IMR-90 (cell line): ENCODE data around the gene PNP. TPM values are rescaled to one million over a fixed set of nuclear protein-coding genes. Genes with fewer than 3 reads are reported as not detected.

ENCODE experiments used
- ATAC-seq: fragments of 200-7000 bp; cut with Tn5 transposase; 2 replicates; pipeline ENCODE4 v1.9.1; 2020; ENCODE audit warnings: low read depth, mild to moderate bottlenecking, moderate library complexity
- BruUV-seq: library from RNA; stranded (reverse); fragments of 400-500 nt; replicated peaks from 2 replicates; lab custom pipeline; 2021; lab: Mats Ljungman, UMichigan
- CTCF ChIA-PET: fragments of 300-600 bp; formaldehyde crosslinking; extraction: SDS; loops from one replicate; lab custom pipeline; 2021; ENCODE audit warnings: antibody characterized with exemption; lab: Yijun Ruan, JAX
- POLR2A ChIA-PET: fragments of 300-600 bp; sonication (Branson Sonifier 250); formaldehyde crosslinking; loops from one replicate; lab custom pipeline; 2022; ENCODE audit warnings: antibody characterized with exemption; ENCODE audit not compliant: unreplicated experiment; lab: Charles Lee
- DNase-seq: peaks from one replicate; pipeline ENCODE4 v3.0.0; 2013
- H2AFZ ChIP-seq: replicated peaks from 2 replicates; pipeline ENCODE3; 2013; ENCODE audit warnings: low read length, mild to moderate bottlenecking; ENCODE audit not compliant: poor library complexity
- H2AK5ac ChIP-seq: 2 replicates; pipeline ENCODE4 v1.6.1; 2013; ENCODE audit warnings: low read depth, low read length, inconsistent platforms
- H2AK9ac ChIP-seq: replicated peaks from 2 replicates; pipeline ENCODE3; 2013; ENCODE audit warnings: mild to moderate bottlenecking, low read depth, low read length, moderate library complexity; ENCODE audit not compliant: poor library complexity
- H2BK120ac ChIP-seq: 2 replicates; pipeline ENCODE4 v1.6.1; 2013; ENCODE audit warnings: low read depth, low read length, inconsistent platforms
- H2BK15ac ChIP-seq: 3 replicates; pipeline ENCODE4 v1.6.1; 2013; ENCODE audit warnings: low read depth, low read length, inconsistent platforms
- H2BK20ac ChIP-seq: 2 replicates; pipeline ENCODE4 v1.6.1; 2013; ENCODE audit warnings: low read depth, mild to moderate bottlenecking, inconsistent platforms, low read length, moderate library complexity
- H2BK5ac ChIP-seq: 2 replicates; pipeline ENCODE4 v1.6.1; 2013; ENCODE audit warnings: mild to moderate bottlenecking, low read depth, low read length, inconsistent platforms; ENCODE audit not compliant: poor library complexity, severe bottlenecking
- H3K14ac ChIP-seq: replicated peaks from 2 replicates; pipeline ENCODE4 v1.6.1; 2013; ENCODE audit warnings: low read depth, low read length, inconsistent platforms
- H3K18ac ChIP-seq: 2 replicates; pipeline ENCODE4 v1.6.1; 2013; ENCODE audit warnings: low read depth, low read length, control low read depth
- H3K23ac ChIP-seq: 2 replicates; pipeline ENCODE4 v1.6.1; 2013; ENCODE audit warnings: low read depth, low read length, inconsistent platforms
- H3K27ac ChIP-seq: 2 replicates; pipeline ENCODE4 v1.5.1; 2013; ENCODE audit warnings: mild to moderate bottlenecking, control low read depth, low read length; ENCODE audit not compliant: insufficient read depth
- H3K27me3 ChIP-seq: 2 replicates; pipeline ENCODE4 v1.6.1; 2013; ENCODE audit warnings: low read length; ENCODE audit not compliant: control insufficient read depth, insufficient read depth
- H3K36me3 ChIP-seq: 2 replicates; pipeline ENCODE4 v1.6.1; 2013; ENCODE audit warnings: low read length, mixed read lengths; ENCODE audit not compliant: control insufficient read depth, insufficient read depth
- H3K4ac ChIP-seq: 2 replicates; pipeline ENCODE4 v1.6.1; 2013; ENCODE audit warnings: low read depth, low read length, inconsistent platforms
- H3K4me1 ChIP-seq: 2 replicates; pipeline ENCODE4 v1.6.1; 2013; ENCODE audit warnings: low read length, mixed read lengths; ENCODE audit not compliant: control insufficient read depth, insufficient read depth
- H3K4me2 ChIP-seq: 2 replicates; pipeline ENCODE4 v1.6.1; 2013; ENCODE audit warnings: low read depth, mild to moderate bottlenecking, control low read depth, low read length, moderate library complexity
- H3K4me3 ChIP-seq: 2 replicates; pipeline ENCODE4 v1.5.1; 2013; ENCODE audit warnings: low read depth, mild to moderate bottlenecking, control low read depth, low read length, moderate library complexity; ENCODE audit not compliant: insufficient read depth
- H3K56ac ChIP-seq: 2 replicates; pipeline ENCODE4 v1.6.1; 2013; ENCODE audit warnings: low read length, inconsistent platforms; ENCODE audit not compliant: insufficient read depth; ENCODE audit errors: extremely low read depth
- H3K79me1 ChIP-seq, 2 experiments: 2 replicates each; pipeline ENCODE4 v1.6.1; 2013; ENCODE audit warnings: low read length in 2 of 2, inconsistent platforms in 1 of 2, low read depth in 1 of 2
- H3K9ac ChIP-seq: 2 replicates; pipeline ENCODE4 v1.6.1; 2013; ENCODE audit warnings: low read depth, low read length, control low read depth
- H3K9me1 ChIP-seq: 2 replicates; pipeline ENCODE4 v1.6.1; 2013; ENCODE audit warnings: low read length, inconsistent platforms; ENCODE audit not compliant: insufficient read depth
- H3K9me3 ChIP-seq: 2 replicates; pipeline ENCODE4 v1.6.1; 2013; ENCODE audit warnings: low read length; ENCODE audit not compliant: control insufficient read depth, insufficient read depth
- H4K20me1 ChIP-seq: 2 replicates; pipeline ENCODE4 v1.6.1; 2013; ENCODE audit warnings: low read length, inconsistent platforms; ENCODE audit not compliant: insufficient read depth
- H4K5ac ChIP-seq: 2 replicates; pipeline ENCODE4 v1.6.1; 2013; ENCODE audit warnings: mild to moderate bottlenecking, low read depth, low read length, control low read depth
- H4K8ac ChIP-seq, 2 experiments: 2 replicates each; pipeline ENCODE4 v1.6.1; 2013; ENCODE audit warnings: low read depth in 2 of 2, low read length in 2 of 2, control low read depth in 1 of 2, inconsistent platforms in 1 of 2
- H4K91ac ChIP-seq: 2 replicates; pipeline ENCODE4 v1.6.1; 2013; ENCODE audit warnings: low read depth, low read length, inconsistent platforms; ENCODE audit not compliant: insufficient read depth
- BHLHE40 ChIP-seq: fragments of 150-350 bp; IDR thresholded peaks from 2 replicates; pipeline ENCODE4 v1.6.1; 2016; ENCODE audit warnings: mild to moderate bottlenecking, low read depth, low read length
- CTCF ChIP-seq: conservative IDR thresholded peaks from 2 replicates; pipeline ENCODE4 v1.5.1; 2012; ENCODE audit warnings: mild to moderate bottlenecking, low read depth, low read length, improper control_type of control experiment
- ELK1 ChIP-seq: fragments of 150-350 bp; IDR thresholded peaks from 2 replicates; pipeline ENCODE4 v1.6.1; 2016; ENCODE audit warnings: low read depth, mild to moderate bottlenecking, low read length, moderate library complexity, borderline replicate concordance
- FOS ChIP-seq: fragments of 150-350 bp; IDR thresholded peaks from 2 replicates; pipeline ENCODE4 v1.6.1; 2016; ENCODE audit warnings: low read depth, low read length
- MAFK ChIP-seq: IDR thresholded peaks from 2 replicates; pipeline ENCODE4 v1.6.1; 2012; ENCODE audit warnings: low read depth, low read length, improper control_type of control experiment
- MAZ ChIP-seq: IDR thresholded peaks from 2 replicates; pipeline ENCODE4 v1.6.1; 2012; ENCODE audit warnings: low read depth, mild to moderate bottlenecking, low read length, improper control_type of control experiment, moderate library complexity, borderline replicate concordance
- MXI1 ChIP-seq: IDR thresholded peaks from 2 replicates; pipeline ENCODE4 v1.6.1; 2012; ENCODE audit warnings: low read depth, mild to moderate bottlenecking, low read length, moderate library complexity, borderline replicate concordance
- NFE2L2 ChIP-seq: fragments of 150-350 bp; IDR thresholded peaks from 2 replicates; pipeline ENCODE4 v1.6.1; 2016; ENCODE audit warnings: low read depth, mild to moderate bottlenecking, low read length
- POLR2A ChIP-seq: IDR thresholded peaks from 2 replicates; pipeline ENCODE4 v1.6.1; 2012; ENCODE audit warnings: mild to moderate bottlenecking, low read depth, low read length
- RAD21 ChIP-seq: IDR thresholded peaks from 2 replicates; pipeline ENCODE4 v1.6.1; 2012; ENCODE audit warnings: low read length, improper control_type of control experiment
- RCOR1 ChIP-seq: IDR thresholded peaks from 2 replicates; pipeline ENCODE4 v1.6.1; 2012; ENCODE audit warnings: mild to moderate bottlenecking, low read length, improper control_type of control experiment; ENCODE audit not compliant: insufficient replicate concordance
- RFX5 ChIP-seq: IDR thresholded peaks from 2 replicates; pipeline ENCODE4 v1.8.0; 2012; ENCODE audit warnings: low read depth, mild to moderate bottlenecking, low read length, moderate library complexity
- SMC3 ChIP-seq: fragments of 150-350 bp; IDR thresholded peaks from 2 replicates; pipeline ENCODE4 v1.6.1; 2016; ENCODE audit warnings: low read depth, mild to moderate bottlenecking, antibody characterized with exemption, low read length, moderate library complexity
- WGBS, 2 experiments: methylation state at CpG; one replicate each; pipeline versions ENCODE4 v1.1.5 to v1.1.7; 2013; ENCODE audit warnings: missing lambda C conversion rate in 2 of 2; ENCODE audit not compliant: insufficient read length in 1 of 2; ENCODE audit errors: extremely low coverage in 2 of 2; 5-methylcytosine and 5-hydroxymethylcytosine counted together
- dilution Hi-C: fragments of 300-500 bp; cut with HindIII; formaldehyde crosslinking; loops from one replicate; pipeline ENCODE4 v1.14.3; 2018; ENCODE audit warnings: low sequenced_read_pairs; ENCODE audit not compliant: unreplicated experiment
- in situ Hi-C: fragments of 300-500 bp; cut with MboI; formaldehyde crosslinking; loops from 3 replicates; pipeline ENCODE4 v1.14.3; 2019; ENCODE audit warnings: low sequenced_read_pairs, inconsistent platforms, mixed read lengths
- intact Hi-C: fragments of 100-400 bp; cut with micrococcal nuclease; formaldehyde crosslinking; loops from 2 replicates; pipeline ENCODE4 v1.10.0; 2022
- polyA plus RNA-seq, 3 experiments: library from polyadenylated mRNA; depleted of rRNA; stranded (reverse); fragments of >200 nt; gene quantifications; 2 replicates each; pipeline ENCODE4 v1.2.3, GENCODE V29; 2012; ENCODE audit warnings: low replicate concordance in 1 of 3
- total RNA-seq: library from RNA; depleted of rRNA; stranded (reverse); fragments of >200 nt; gene quantifications from 2 replicates; pipeline ENCODE4 v1.2.3, GENCODE V29; 2012
- TF ChIP-seq, protein P1 (sequence below): fragments of 150-350 bp; IDR thresholded peaks from 2 replicates; pipeline ENCODE4 v1.6.1; 2017; ENCODE audit warnings: mild to moderate bottlenecking, antibody characterized with exemption, low read length, low read depth

The PNP gene
- total and polyA plus RNA-seq, 2 of the 4 experiments (the other 2 are of a cell fraction) = 53.4 to 68.8 TPM

- H3K79me1 ChIP-seq = no peaks in the 10 kb centered on the region
- H3K4me1 ChIP-seq = peaks cover 5% of the 10 kb centered on the region
- H3K4ac ChIP-seq = peak overlapping the region; percentile 6; the same call in 1 of the 2 replicates
- no peak overlapping the region for H2BK20ac ChIP-seq
- H4K5ac ChIP-seq = peak overlapping the region; percentile 98
- peak; percentile 69 for ATAC-seq
- in situ Hi-C loops = no loop called here
- H2AK9ac ChIP-seq = no peak overlapping the region
- H3K14ac ChIP-seq = no peak overlapping the region
- peak overlapping the region; percentile 71 for H2AFZ ChIP-seq
- no TSS peak for BruUV-seq
- H4K20me1 ChIP-seq = no peaks in the 10 kb centered on the region
- peak; percentile 89 for DNase-seq
- H2AK5ac ChIP-seq = no peak overlapping the region
- 0 out of 3 replicates have a peak overlapping the region, but pooled peaks have one; percentile 19 for H2BK15ac ChIP-seq
- no peak overlapping the region for H2BK120ac ChIP-seq
- peak overlapping the region; percentile 78 to 95 for H4K8ac ChIP-seq
- no peaks in the 10 kb centered on the region for H3K27me3 ChIP-seq
- no peak overlapping the region for H3K9ac ChIP-seq
- ChIA-PET CTCF (no interaction called here), POLR2A (no interaction called here)
- H2BK5ac ChIP-seq = peak overlapping the region; percentile 93
- no peak overlapping the region for H3K4me3 ChIP-seq
- H3K18ac ChIP-seq = peak overlapping the region; percentile 96; the same call in 1 of the 2 replicates
- intact Hi-C loops = no loop called here
- H3K56ac ChIP-seq = no peak overlapping the region
- dilution Hi-C loops = no loop called here
- H3K9me1 ChIP-seq = no peaks in the 10 kb centered on the region
- H3K27ac ChIP-seq = peak overlapping the region; percentile 25
- H3K23ac ChIP-seq = no peak overlapping the region
- TF ChIP-seq FOS (no peak), BHLHE40 (no peak), ELK1 (no peak), RAD21 (no peak), SMC3 (no peak), RCOR1 (no peak), POLR2A (no peak), RFX5 (no peak), MAFK (no peak), MXI1 (no peak), MAZ (no peak), NFE2L2 (no peak), CTCF (no peak)
- TF ChIP-seq, protein P1, sequence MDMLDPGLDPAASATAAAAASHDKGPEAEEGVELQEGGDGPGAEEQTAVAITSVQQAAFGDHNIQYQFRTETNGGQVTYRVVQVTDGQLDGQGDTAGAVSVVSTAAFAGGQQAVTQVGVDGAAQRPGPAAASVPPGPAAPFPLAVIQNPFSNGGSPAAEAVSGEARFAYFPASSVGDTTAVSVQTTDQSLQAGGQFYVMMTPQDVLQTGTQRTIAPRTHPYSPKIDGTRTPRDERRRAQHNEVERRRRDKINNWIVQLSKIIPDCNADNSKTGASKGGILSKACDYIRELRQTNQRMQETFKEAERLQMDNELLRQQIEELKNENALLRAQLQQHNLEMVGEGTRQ = no peak
- 0 out of 2 replicates have a peak overlapping the region, but pooled peaks have one; percentile 42 for H4K91ac ChIP-seq
- no peaks in the 10 kb centered on the region for H3K9me3 ChIP-seq
- no CpG with 5 or more reads among the region's 4 CpGs for WGBS, 2 experiments
- H3K4me2 ChIP-seq = peak overlapping the region; percentile 57; the same call in 1 of the 2 replicates
- H3K36me3 ChIP-seq = no peaks in the 10 kb centered on the region
Measured at GRCh38 chr14:20516921-20517320, 47.7 kb downstream of the PNP start.
